DMS 273 (cell line): ENCODE measurements around the gene SH2D6.
"Not testable (repeated sequence)": the region's sequence is repeated elsewhere in the genome, so short reads cannot be mapped to it uniquely, and the experiment has no call there.

ENCODE experiments used
- DNase-seq: peaks from one replicate; lab custom pipeline; 2025; ENCODE audit not compliant: unreplicated experiment; lab: John Stamatoyannopoulos, UW

Gene SH2D6

DNA sequence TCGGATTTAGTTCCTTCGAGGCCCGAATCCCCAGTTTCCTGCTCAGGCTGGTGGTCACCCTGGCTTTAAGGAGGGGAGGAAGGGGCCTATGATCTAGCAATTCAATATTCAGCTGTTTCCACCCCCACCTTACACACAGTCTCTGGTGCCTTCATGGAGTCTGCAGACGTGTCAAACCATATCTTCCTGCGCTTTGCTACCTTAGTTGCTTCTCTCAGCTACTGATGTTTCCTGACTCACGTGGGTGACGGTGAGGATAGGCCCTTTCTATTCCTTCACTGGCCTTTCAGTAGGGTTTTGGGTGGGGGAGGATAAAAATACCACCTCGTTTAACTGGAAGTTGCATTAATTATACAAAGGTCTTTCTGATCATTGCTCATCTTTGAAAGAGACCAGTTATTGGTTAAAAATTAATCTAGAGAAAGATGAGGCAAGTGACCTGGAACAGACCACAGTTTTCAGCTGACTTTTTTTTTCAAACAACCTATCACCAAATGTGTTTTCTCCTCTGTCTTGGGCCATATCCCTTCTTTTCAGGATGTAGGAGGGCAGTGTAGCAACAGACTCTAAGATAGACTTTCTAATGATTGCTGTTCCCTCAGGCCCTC is 49.7 kb downstream of the SH2D6 start:
- no peak for DNase-seq

DNA sequence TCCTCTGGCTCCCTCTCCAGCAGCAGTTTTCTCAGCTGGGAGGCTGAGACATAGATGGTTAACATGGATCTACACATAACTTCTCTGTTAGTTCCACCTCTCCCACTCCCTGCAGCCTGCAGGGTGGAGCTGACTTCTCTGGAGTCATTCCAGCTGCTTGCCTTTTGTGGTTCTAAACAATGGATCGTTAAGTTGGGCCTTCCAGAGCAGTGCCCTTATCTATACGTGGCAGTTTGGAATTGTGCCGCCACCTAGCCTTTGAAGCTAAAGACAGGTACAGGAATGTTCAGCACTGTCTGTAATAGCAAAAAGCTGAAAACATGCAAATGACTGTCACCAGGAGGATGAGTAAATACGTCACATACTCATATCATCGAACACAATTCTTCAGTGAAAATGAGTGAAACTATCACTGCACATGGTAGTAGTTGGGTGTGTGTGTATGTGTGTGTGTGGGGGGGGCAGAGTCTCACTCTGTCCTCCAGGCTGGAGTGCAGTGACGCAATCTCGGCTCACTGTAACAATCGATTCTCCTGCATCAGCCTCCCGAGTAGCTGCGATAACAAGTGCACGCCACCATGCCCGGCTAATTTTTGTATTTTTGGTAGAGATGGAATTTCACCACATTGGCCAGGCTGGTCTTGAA is 50.3 kb downstream of the SH2D6 start:
- DNase-seq = peak; percentile 23

DNA sequence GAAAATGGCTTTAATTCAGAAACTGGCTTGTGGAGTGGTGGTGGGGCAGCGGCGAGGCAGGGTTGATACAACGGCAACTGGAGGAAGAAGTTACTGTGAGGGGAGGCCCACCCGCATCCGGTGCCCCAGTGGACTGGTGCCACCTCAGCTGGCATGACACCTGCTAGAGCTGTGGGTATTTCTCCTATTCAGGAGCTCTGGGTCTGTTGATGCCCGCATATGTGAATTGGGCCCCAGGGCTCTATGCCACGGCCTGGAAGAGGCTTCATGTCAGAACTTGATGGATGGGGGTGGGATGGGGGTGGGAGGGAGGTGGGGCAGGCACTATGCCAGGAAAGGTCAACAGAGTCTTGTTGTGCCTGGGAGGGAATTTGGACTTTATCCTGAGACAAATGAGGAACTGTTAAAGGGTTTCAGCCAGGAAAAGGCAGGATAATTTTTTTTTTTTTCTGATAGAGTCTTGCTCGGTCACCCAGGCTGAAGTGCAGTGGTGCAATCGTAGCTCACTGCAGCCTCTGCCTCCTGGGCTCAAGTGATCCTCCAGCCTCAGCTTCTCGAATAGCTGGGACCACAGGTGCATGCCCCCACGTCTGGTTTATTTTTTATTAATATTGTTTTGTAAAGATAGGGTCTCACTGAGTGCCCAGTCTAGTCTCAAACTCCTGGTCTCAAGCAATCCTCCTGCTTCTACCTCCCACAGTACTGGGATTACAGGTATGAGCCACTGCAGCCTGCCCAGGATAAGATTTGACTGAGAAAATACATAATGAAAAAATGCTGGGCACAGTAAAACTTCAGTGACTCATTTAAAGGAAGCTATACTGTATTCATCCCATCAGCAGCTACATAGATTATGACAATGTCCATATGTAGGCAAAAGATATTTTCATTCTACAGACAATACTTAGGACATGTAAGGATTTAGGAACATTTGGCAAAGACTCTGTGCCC is 52.6 kb downstream of the SH2D6 start:
- peak; percentile 64 for DNase-seq

- no peak for DNase-seq
These were observed 53.7 kb downstream of the SH2D6 start for GRCh38 chr2:85472261-85472660.

DNA sequence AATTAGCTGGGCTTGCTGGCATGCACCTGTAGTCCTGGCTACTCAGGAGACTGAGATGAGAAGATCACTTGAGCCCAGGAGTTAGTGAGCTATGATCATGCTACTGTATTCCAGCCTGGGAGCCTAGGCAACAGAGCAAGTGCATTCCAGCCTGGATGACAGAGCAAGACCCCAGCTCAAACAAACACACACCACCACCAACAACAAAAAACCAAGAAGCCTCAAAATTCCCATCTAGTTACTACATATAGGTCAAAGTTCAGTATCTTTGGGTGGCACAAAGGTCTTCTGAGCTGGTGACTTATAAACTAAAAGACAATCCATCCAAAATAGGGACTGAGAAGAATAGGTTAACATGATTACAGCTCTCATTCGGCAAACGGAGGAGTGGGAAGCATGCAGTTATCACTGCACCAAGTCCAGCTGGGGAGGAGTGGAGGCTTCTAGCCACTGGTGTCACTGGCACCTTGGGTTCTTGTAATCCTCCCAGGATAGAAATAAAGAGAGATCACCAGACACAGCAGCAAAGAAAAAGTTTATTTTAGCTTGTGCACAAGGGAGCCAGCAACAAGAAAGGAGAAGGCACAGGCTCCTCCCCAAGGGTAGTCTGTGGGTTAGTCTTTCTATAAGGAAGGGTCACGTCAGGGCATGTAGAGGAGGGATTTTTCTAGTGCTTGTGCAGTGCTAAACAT is 57.4 kb downstream of the SH2D6 start:
- no peak for DNase-seq

- DNase-seq = peak; percentile 40
These were observed 58.1 kb downstream of the SH2D6 start for GRCh38 chr2:85476624-85477023.

- no peak for DNase-seq
These were observed 59.4 kb downstream of the SH2D6 start for GRCh38 chr2:85477884-85478283.

DNA sequence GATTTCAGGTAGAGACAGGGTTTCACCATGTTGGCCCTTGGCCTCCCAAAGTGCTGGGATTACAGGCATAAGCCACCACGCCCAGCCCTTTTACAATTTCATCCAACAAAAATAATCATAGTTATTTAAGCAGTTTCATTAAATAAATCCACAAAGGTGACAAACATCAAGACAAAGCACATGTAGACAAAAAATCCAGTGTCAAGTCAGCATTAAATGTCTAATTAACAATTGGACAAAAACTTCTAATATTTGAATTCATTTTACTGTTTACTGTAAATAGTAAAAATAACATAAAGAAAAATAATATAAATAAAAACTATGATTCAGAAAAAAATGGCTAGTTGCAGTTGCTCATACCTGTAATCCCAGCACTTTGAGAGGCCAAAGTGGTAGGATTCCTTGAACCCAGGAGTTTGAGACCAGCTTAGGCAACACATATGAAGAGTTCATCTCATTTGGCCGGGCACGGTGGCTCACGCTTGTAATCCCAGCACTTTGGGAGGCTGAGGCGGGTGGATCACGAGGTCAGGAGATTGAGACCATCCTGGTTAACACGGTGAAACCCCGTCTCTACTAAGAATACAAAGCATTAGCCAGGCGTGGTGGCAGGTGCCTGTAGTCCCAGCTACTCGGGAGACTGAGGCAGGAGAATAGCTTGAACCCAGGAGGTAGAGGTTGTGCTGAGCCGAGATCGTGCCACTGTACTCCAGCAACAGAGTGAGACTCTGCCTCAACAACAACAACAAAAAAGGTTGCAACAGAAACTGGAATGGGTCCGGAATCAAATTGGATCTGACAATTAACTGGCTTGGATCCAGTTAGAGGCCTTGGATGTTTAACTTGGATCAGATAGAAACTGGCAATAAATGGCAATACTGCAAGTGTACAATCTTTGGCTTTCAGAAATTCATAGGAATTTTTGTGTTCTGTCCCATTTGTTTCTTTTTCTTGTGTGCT is 63.6 kb downstream of the SH2D6 start:
- no peak for DNase-seq

DNA sequence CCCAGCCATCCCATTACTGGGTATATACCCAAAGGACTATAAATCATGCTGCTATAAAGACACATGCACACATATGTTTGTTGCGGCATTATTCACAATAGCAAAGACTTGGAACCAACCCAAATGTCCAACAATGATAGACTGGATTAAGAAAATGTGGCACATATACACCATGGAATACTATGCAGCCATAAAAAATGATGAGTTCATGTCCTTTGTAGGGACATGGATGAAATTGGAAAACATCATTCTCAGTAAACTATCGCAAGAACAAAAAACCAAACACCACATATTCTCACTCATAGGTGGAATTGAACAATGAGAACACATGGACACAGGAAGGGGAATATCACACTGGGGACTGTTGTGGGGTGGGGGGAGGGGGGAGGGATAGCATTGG is 66.1 kb downstream of the SH2D6 start:
- DNase-seq = not testable (repeated sequence)

DNA sequence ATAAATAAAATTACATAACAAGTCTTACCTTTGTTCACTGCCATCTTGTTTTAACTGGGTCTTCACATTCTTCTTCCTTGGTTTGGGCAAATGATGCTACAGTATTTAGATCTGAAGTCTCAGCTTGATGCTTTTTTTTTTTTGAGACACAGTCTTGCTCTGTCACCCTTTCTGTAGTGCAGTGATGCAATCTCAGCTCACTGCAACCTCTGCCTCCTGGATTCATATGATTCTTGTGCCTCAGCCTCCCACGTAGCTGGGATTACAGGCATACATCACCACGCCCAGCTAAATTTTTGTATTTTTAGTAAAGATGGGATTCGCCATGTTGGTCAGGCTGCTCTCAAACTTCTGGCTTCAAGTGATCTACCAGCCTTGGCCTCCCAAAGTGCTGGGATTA is 67.3 kb downstream of the SH2D6 start:
- no peak for DNase-seq
